Cerebellar nuclear complex (tissue), 1 donor: ENCODE measurements around the gene MLXIPL.
"Not testable (repeated sequence)": the region's sequence is repeated elsewhere in the genome, so short reads cannot be mapped to it uniquely, and the experiment has no call there.

Experiments
- DNase-seq, 2 experiments: peaks; one replicate each; lab custom pipeline; 2025; lab: John Stamatoyannopoulos, UW

Gene MLXIPL

GRCh38 chr7:73612598-73613269 is 11.6 kb downstream of the MLXIPL start:
- no peak for DNase-seq

GRCh38 chr7:73611017-73611555 is 13.2 kb downstream of the MLXIPL start:
- no peak for DNase-seq

GRCh38 chr7:73610105-73610504 is 14.2 kb downstream of the MLXIPL start:
- no peak for DNase-seq

- DNase-seq = not testable (repeated sequence)
Measured at GRCh38 chr7:73607692-73607983, 16.7 kb downstream of the MLXIPL start.

- DNase-seq = no peak
Measured at GRCh38 chr7:73606801-73607691, 17.3 kb downstream of the MLXIPL start.

- no peak for DNase-seq
Measured at GRCh38 chr7:73605601-73606220, 18.6 kb downstream of the MLXIPL start.

GRCh38 chr7:73602721-73603651 is 21.3 kb downstream of the MLXIPL start:
- DNase-seq = no peak

GRCh38 chr7:73599916-73600315 is 24.4 kb downstream of the MLXIPL start:
- DNase-seq = no peak

- no peak for DNase-seq
Measured at GRCh38 chr7:73599151-73599882, 25.0 kb downstream of the MLXIPL start.

GRCh38 chr7:73597978-73598782 is 26.1 kb downstream of the MLXIPL start:
- DNase-seq = no peak

GRCh38 chr7:73596191-73597065 is 27.9 kb downstream of the MLXIPL start:
- no peak for DNase-seq

GRCh38 chr7:73595358-73595757 is 29.0 kb downstream of the MLXIPL start:
- no peak for DNase-seq

- DNase-seq = no peak
Measured at GRCh38 chr7:73593207-73594045, 30.9 kb downstream of the MLXIPL start.

GRCh38 chr7:73586911-73587310 is 37.4 kb downstream of the MLXIPL start:
- no peak for DNase-seq

GRCh38 chr7:73585196-73585595 is 39.1 kb downstream of the MLXIPL start:
- DNase-seq = no peak

GRCh38 chr7:73582664-73583202 is 41.6 kb downstream of the MLXIPL start:
- DNase-seq = no peak

- DNase-seq = not testable (repeated sequence)
Measured at GRCh38 chr7:73581006-73581405, 43.3 kb downstream of the MLXIPL start.
